ENCODE results near the gene CLEC7A. TPM values are rescaled to one million over a fixed set of nuclear protein-coding genes. Genes with fewer than 3 reads are reported as not detected.

Gene CLEC7A
- total RNA-seq, 2 donors from 2014 or later = 4.2 to 7.9 TPM

GRCh38 chr12:10160617-10161385, 30.8 kb upstream of the CLEC7A start:
- Histone ChIP-seq H3K4me1 (no peaks in the 10 kb centered on the region), H3K9me3 (no peaks in the 10 kb centered on the region), H3K4me3 (no peak overlapping the region), H3K27me3 (no peaks in the 10 kb centered on the region), H3K27ac (peak overlapping the region in 1 of 2 donors; percentile 40), H3K36me3 (no peaks in the 10 kb centered on the region)
- no peak for DNase-seq (ENCODE audit: low spot score)
- TF ChIP-seq, protein P1, sequence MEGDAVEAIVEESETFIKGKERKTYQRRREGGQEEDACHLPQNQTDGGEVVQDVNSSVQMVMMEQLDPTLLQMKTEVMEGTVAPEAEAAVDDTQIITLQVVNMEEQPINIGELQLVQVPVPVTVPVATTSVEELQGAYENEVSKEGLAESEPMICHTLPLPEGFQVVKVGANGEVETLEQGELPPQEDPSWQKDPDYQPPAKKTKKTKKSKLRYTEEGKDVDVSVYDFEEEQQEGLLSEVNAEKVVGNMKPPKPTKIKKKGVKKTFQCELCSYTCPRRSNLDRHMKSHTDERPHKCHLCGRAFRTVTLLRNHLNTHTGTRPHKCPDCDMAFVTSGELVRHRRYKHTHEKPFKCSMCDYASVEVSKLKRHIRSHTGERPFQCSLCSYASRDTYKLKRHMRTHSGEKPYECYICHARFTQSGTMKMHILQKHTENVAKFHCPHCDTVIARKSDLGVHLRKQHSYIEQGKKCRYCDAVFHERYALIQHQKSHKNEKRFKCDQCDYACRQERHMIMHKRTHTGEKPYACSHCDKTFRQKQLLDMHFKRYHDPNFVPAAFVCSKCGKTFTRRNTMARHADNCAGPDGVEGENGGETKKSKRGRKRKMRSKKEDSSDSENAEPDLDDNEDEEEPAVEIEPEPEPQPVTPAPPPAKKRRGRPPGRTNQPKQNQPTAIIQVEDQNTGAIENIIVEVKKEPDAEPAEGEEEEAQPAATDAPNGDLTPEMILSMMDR (IDR thresholded peaks at IDR 0.05) = no peak

DNA sequence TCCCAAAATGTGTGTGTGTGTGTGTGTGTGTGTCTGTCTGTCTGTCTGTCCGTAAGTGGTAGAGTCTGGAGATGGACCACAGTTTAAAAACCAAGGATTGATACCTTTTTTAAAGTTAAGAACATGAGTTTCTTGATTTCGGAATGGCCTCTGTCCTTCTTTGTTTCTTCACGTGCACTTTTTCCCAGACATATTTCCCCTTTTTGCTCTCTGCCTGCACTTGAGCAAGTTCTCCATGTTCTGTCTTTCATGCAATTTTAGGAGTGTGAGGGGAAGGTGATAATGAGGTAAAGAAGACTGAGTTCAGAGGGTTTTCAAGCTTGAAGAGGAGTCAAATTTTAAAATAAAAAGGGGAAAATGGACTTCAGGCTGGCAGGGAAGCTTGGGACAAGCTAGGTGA, 29.3 kb upstream of the CLEC7A start:
- Histone ChIP-seq H3K27ac (no peak overlapping the region), H3K27me3 (no peaks in the 10 kb centered on the region), H3K9me3 (no peaks in the 10 kb centered on the region), H3K4me1 (no peaks in the 10 kb centered on the region), H3K36me3 (no peaks in the 10 kb centered on the region), H3K4me3 (no peak overlapping the region)
- DNase-seq (ENCODE audit: low spot score) = no peak
- TF ChIP-seq, protein P1 (IDR thresholded peaks at IDR 0.05) = no peak

- no peak overlapping the region for H3K4me3 ChIP-seq
- DNase-seq (ENCODE audit: low spot score) = no peak
- H3K4me1 ChIP-seq = peaks cover 0 to 8% of the 10 kb centered on the region in 2 donors
- no peaks in the 10 kb centered on the region for H3K36me3 ChIP-seq
- TF ChIP-seq, protein P1 (IDR thresholded peaks at IDR 0.05) = no peak
- H3K27me3 ChIP-seq = no peaks in the 10 kb centered on the region
- no peak overlapping the region for H3K27ac ChIP-seq
- no peaks in the 10 kb centered on the region for H3K9me3 ChIP-seq
Observed at GRCh38 chr12:10158406-10158805, 28.4 kb upstream of the CLEC7A start.

DNA sequence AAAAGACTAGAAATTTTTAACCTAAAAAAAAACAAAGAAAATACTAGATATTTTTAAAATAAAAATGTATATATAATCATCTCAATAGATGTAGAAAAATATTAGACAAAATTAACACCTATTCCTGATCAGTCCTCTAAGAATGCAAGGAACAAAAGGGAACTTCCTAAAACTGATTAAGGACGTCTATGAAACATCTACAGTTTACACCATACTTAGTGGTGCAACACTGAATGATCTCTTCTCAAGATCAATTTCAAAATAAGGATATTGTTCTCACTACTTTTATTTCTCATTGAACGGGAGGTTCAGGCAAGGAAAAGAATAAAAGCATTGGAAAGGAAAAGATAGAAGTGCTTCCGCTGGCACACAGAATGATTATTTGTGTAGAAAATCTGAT, 26.0 kb upstream of the CLEC7A start:
- Histone ChIP-seq H3K27me3 (no peaks in the 10 kb centered on the region), H3K4me3 (no peak overlapping the region), H3K27ac (no peak overlapping the region), H3K36me3 (no peaks in the 10 kb centered on the region), H3K4me1 (peaks cover 0 to 8% of the 10 kb centered on the region in 2 donors), H3K9me3 (no peaks in the 10 kb centered on the region)
- TF ChIP-seq, protein P1 (IDR thresholded peaks at IDR 0.05) = no peak
- DNase-seq (ENCODE audit: low spot score) = no peak

GRCh38 chr12:10154145-10154496, 24.1 kb upstream of the CLEC7A start:
- Histone ChIP-seq H3K4me3 (peak overlapping the region; percentile 57 to 64), H3K4me1 (peaks cover 0 to 8% of the 10 kb centered on the region in 2 donors), H3K27ac (peak overlapping the region; percentile 87 to 90), H3K9me3 (no peaks in the 10 kb centered on the region), H3K27me3 (no peaks in the 10 kb centered on the region), H3K36me3 (no peaks in the 10 kb centered on the region)
- DNase-seq (ENCODE audit: low spot score) = no peak
- TF ChIP-seq, protein P1 (IDR thresholded peaks at IDR 0.05) = no peak
